HepG2 (cell line): ENCODE results near the gene DAG1. TPM values are rescaled to one million over a fixed set of nuclear protein-coding genes. Genes with fewer than 3 reads are reported as not detected.

Source experiments
- EED ChIP-seq: sonication (generic); formaldehyde crosslinking; IDR thresholded peaks from 2 replicates; pipeline ENCODE4 v1.5.0; 2020; ENCODE audit warnings: mild to moderate bottlenecking, missing genetic modification reagents
- FOXA1 ChIP-seq, 2 experiments: fragments of 450-650 bp in 1 of 2; sonication (generic) in 1 of 2; formaldehyde crosslinking in 1 of 2; IDR thresholded peaks; 2 replicates each; pipeline versions ENCODE4 v1.4.0 to v1.6.1; 2016 to 2020; ENCODE audit warnings: missing genetic modification reagents in 1 of 2
- FOXA3 ChIP-seq: IDR thresholded peaks from 2 replicates; pipeline ENCODE4 v1.6.1; 2016; ENCODE audit warnings: missing genetic modification reagents, missing compliant biosample characterization
- NR2F6 ChIP-seq, 2 experiments: IDR thresholded peaks; 2 replicates each; pipeline ENCODE4 v1.6.1; 2016; ENCODE audit warnings: antibody characterized with exemption in 1 of 2, mild to moderate bottlenecking in 1 of 2
- PHF20 ChIP-seq: sonication (generic); formaldehyde crosslinking; IDR thresholded peaks from 2 replicates; pipeline ENCODE4 v1.5.0; 2020; ENCODE audit warnings: mild to moderate bottlenecking, missing genetic modification reagents
- SOX6 ChIP-seq, 2 experiments: fragments of 450-650 bp in 1 of 2; sonication (generic) in 1 of 2; formaldehyde crosslinking in 1 of 2; IDR thresholded peaks; 2 replicates each; pipeline versions ENCODE4 v1.4.0 to v1.6.1; 2017 to 2020; ENCODE audit warnings: antibody characterized with exemption in 1 of 2, mild to moderate bottlenecking in 1 of 2, missing genetic modification reagents in 1 of 2
- TARDBP ChIP-seq: sonication (generic); formaldehyde crosslinking; IDR thresholded peaks from 2 replicates; pipeline ENCODE4 v1.8.0; 2022; ENCODE audit warnings: mild to moderate bottlenecking, missing genetic modification reagents
- ZBTB7A ChIP-seq: sonication (generic); formaldehyde crosslinking; IDR thresholded peaks from 2 replicates; pipeline ENCODE4 v1.8.0; 2022; ENCODE audit warnings: mild to moderate bottlenecking, missing genetic modification reagents
- ZBTB7B ChIP-seq: sonication (generic); formaldehyde crosslinking; IDR thresholded peaks from 2 replicates; pipeline ENCODE4 v1.4.0; 2020; ENCODE audit warnings: missing genetic modification reagents
- ZMYM3 ChIP-seq: sonication (generic); formaldehyde crosslinking; IDR thresholded peaks from 2 replicates; pipeline ENCODE4 v1.5.1; 2020; ENCODE audit warnings: mild to moderate bottlenecking, missing genetic modification reagents
- ZNF263 ChIP-seq: sonication (generic); formaldehyde crosslinking; IDR thresholded peaks from 2 replicates; pipeline ENCODE4 v1.4.0; 2020; ENCODE audit warnings: missing genetic modification reagents
- ZNF589 ChIP-seq: sonication (generic); formaldehyde crosslinking; conservative IDR thresholded peaks from 2 replicates; pipeline ENCODE4 v1.8.0; 2022; ENCODE audit warnings: mild to moderate bottlenecking, moderate library complexity, missing genetic modification reagents
- ZNF746 ChIP-seq: sonication (generic); formaldehyde crosslinking; IDR thresholded peaks from 2 replicates; pipeline ENCODE4 v1.8.0; 2022; ENCODE audit warnings: mild to moderate bottlenecking, missing genetic modification reagents
- ZNF768 ChIP-seq: sonication (generic); formaldehyde crosslinking; IDR thresholded peaks from 2 replicates; pipeline ENCODE4 v1.4.0; 2020; ENCODE audit warnings: missing genetic modification reagents
- polyA plus RNA-seq, 8 experiments: library from polyadenylated mRNA; depleted of rRNA in 3 of 8; stranded (reverse) in 7 of 8; unstranded in 1 of 8; fragments of >200 nt; fragmentation: Illumina TruSeq in 4 of 8; extraction: Trizol in 4 of 8; gene quantifications; 2 replicates each; pipeline versions ENCODE4 v1.2.1 to v1.2.3, GENCODE V29; 2011 to 2016; ENCODE audit warnings: low read depth in 4 of 8, missing spikeins in 1 of 8, mixed read lengths in 1 of 8; ENCODE audit not compliant: insufficient read depth in 1 of 8
- total RNA-seq, 5 experiments: library from RNA; depleted of rRNA; stranded (reverse); fragments of >200 nt; fragmentation: Illumina TruSeq; extraction: Trizol; gene quantifications; 2 replicates each; pipeline ENCODE4 v1.2.3, GENCODE V29; 2016; ENCODE audit warnings: low read depth in 1 of 5
- TF ChIP-seq, protein P1 (sequence below): IDR thresholded peaks from 2 replicates; pipeline ENCODE4 v1.4.0; 2020; ENCODE audit warnings: mild to moderate bottlenecking, missing genetic modification reagents
- TF ChIP-seq, protein P2 (sequence below): sonication (generic); formaldehyde crosslinking; IDR thresholded peaks from 2 replicates; pipeline ENCODE4 v1.5.0; 2020; ENCODE audit warnings: mild to moderate bottlenecking, missing genetic modification reagents, borderline replicate concordance
- TF ChIP-seq, protein P3 (sequence below): sonication (generic); formaldehyde crosslinking; IDR thresholded peaks from 2 replicates; pipeline ENCODE4 v1.4.0; 2020; ENCODE audit warnings: missing genetic modification reagents

DAG1 gene
- total and polyA plus RNA-seq, 2 of the 13 experiments (the other 11 are each of a cell fraction or from before 2014, with no cell fraction given) = 47.3 to 50.4 TPM

DNA sequence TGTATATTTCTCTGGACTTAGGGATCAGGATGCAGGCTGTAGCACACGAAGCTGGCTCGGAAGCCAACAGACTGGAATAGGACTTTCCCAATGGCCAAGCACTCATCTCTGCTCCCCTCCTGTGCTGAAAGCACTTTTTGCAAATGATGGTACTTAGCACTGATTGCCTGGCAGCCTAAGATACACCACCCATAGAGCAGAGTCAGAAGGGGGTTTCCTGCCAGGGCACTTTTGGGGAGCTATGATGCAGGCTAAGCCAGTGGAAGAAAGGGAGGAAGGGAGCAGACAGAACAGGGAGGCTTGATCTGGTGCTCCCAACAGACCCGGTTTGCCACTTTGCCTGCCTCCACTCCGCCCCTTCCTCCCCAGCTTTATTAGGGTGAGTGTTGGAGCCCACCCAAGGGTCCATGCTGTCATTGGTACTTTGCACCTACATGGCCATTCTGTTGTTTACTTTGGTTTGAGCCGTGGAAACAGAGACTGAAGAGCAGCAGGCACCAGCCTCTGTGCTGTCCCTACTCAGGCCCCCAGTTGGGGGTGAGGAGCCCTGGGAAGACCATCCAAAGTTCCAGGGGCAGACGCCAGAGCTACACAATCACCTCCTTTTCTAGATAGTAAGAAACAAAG, 100.1 kb downstream of the DAG1 start (continued):
- TF ChIP-seq ZMYM3 = peak; percentile 78
- TF ChIP-seq ZNF768 (CRISPR knock-in tag) = peak; percentile 88
- 0 out of 2 replicates have a peak, but pooled peaks have one; percentile 20 for TF ChIP-seq PHF20 (CRISPR knock-in tag)
- TF ChIP-seq SOX6 (IDR thresholded peaks at IDR 0.05) = no peak
- peak; percentile 50; the same call in 1 of the 2 replicates for TF ChIP-seq SOX6 (CRISPR knock-in tag; IDR thresholded peaks at IDR 0.05)
- TF ChIP-seq, protein P1, sequence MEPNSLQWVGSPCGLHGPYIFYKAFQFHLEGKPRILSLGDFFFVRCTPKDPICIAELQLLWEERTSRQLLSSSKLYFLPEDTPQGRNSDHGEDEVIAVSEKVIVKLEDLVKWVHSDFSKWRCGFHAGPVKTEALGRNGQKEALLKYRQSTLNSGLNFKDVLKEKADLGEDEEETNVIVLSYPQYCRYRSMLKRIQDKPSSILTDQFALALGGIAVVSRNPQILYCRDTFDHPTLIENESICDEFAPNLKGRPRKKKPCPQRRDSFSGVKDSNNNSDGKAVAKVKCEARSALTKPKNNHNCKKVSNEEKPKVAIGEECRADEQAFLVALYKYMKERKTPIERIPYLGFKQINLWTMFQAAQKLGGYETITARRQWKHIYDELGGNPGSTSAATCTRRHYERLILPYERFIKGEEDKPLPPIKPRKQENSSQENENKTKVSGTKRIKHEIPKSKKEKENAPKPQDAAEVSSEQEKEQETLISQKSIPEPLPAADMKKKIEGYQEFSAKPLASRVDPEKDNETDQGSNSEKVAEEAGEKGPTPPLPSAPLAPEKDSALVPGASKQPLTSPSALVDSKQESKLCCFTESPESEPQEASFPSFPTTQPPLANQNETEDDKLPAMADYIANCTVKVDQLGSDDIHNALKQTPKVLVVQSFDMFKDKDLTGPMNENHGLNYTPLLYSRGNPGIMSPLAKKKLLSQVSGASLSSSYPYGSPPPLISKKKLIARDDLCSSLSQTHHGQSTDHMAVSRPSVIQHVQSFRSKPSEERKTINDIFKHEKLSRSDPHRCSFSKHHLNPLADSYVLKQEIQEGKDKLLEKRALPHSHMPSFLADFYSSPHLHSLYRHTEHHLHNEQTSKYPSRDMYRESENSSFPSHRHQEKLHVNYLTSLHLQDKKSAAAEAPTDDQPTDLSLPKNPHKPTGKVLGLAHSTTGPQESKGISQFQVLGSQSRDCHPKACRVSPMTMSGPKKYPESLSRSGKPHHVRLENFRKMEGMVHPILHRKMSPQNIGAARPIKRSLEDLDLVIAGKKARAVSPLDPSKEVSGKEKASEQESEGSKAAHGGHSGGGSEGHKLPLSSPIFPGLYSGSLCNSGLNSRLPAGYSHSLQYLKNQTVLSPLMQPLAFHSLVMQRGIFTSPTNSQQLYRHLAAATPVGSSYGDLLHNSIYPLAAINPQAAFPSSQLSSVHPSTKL (CRISPR knock-in tag) = peak; percentile 26; the same call in 1 of the 2 replicates
- TF ChIP-seq ZBTB7A (CRISPR knock-in tag) = peak; percentile 92
- TF ChIP-seq NR2F6 (IDR thresholded peaks at IDR 0.05) = no peak
- TF ChIP-seq NR2F6 (CRISPR knock-in tag; IDR thresholded peaks at IDR 0.05) = 0 out of 2 replicates have a peak, but pooled peaks have one; percentile 26
- TF ChIP-seq EED = 0 out of 2 replicates have a peak, but pooled peaks have one; percentile 22
- peak; percentile 78 for TF ChIP-seq FOXA3 (CRISPR knock-in tag)
- TF ChIP-seq, protein P2, sequence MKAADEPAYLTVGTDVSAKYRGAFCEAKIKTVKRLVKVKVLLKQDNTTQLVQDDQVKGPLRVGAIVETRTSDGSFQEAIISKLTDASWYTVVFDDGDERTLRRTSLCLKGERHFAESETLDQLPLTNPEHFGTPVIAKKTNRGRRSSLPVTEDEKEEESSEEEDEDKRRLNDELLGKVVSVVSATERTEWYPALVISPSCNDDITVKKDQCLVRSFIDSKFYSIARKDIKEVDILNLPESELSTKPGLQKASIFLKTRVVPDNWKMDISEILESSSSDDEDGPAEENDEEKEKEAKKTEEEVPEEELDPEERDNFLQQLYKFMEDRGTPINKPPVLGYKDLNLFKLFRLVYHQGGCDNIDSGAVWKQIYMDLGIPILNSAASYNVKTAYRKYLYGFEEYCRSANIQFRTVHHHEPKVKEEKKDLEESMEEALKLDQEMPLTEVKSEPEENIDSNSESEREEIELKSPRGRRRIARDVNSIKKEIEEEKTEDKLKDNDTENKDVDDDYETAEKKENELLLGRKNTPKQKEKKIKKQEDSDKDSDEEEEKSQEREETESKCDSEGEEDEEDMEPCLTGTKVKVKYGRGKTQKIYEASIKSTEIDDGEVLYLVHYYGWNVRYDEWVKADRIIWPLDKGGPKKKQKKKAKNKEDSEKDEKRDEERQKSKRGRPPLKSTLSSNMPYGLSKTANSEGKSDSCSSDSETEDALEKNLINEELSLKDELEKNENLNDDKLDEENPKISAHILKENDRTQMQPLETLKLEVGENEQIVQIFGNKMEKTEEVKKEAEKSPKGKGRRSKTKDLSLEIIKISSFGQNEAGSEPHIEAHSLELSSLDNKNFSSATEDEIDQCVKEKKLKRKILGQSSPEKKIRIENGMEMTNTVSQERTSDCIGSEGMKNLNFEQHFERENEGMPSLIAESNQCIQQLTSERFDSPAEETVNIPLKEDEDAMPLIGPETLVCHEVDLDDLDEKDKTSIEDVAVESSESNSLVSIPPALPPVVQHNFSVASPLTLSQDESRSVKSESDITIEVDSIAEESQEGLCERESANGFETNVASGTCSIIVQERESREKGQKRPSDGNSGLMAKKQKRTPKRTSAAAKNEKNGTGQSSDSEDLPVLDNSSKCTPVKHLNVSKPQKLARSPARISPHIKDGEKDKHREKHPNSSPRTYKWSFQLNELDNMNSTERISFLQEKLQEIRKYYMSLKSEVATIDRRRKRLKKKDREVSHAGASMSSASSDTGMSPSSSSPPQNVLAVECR = peak; percentile 47; the same call in 1 of the 2 replicates
- TF ChIP-seq ZNF746 (CRISPR knock-in tag) = 0 out of 2 replicates have a peak, but pooled peaks have one; percentile 21
- TF ChIP-seq TARDBP (CRISPR knock-in tag) = 0 out of 2 replicates have a peak, but pooled peaks have one; percentile 13
- TF ChIP-seq ZBTB7B (CRISPR knock-in tag) = peak; percentile 96
- TF ChIP-seq ZNF263 (CRISPR knock-in tag) = peak; percentile 98
- TF ChIP-seq ZNF589 (CRISPR knock-in tag) = no peak
- TF ChIP-seq, protein P3, sequence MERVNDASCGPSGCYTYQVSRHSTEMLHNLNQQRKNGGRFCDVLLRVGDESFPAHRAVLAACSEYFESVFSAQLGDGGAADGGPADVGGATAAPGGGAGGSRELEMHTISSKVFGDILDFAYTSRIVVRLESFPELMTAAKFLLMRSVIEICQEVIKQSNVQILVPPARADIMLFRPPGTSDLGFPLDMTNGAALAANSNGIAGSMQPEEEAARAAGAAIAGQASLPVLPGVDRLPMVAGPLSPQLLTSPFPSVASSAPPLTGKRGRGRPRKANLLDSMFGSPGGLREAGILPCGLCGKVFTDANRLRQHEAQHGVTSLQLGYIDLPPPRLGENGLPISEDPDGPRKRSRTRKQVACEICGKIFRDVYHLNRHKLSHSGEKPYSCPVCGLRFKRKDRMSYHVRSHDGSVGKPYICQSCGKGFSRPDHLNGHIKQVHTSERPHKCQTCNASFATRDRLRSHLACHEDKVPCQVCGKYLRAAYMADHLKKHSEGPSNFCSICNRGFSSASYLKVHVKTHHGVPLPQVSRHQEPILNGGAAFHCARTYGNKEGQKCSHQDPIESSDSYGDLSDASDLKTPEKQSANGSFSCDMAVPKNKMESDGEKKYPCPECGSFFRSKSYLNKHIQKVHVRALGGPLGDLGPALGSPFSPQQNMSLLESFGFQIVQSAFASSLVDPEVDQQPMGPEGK (CRISPR knock-in tag) = peak; percentile 75
- TF ChIP-seq FOXA1 (IDR thresholded peaks at IDR 0.05) = no peak
- TF ChIP-seq FOXA1 (CRISPR knock-in tag; IDR thresholded peaks at IDR 0.05) = peak; percentile 86
